ACC112 (cell line): ENCODE data around the gene ACKR2.

Source experiments
- H2AFZ ChIP-seq: fragments of 200-600 bp; sonication (generic); one replicate; pipeline ENCODE4 v1.6.0; 2017; ENCODE audit warnings: antibody characterized with exemption, low read length; ENCODE audit not compliant: unreplicated experiment
- H3K27ac ChIP-seq: fragments of 200-600 bp; sonication (generic); 2 replicates; pipeline ENCODE4 v1.5.1; 2014; ENCODE audit warnings: low read depth, mild to moderate bottlenecking, antibody characterized with exemption, low read length, moderate library complexity
- H3K27me3 ChIP-seq: fragments of 200-600 bp; sonication (generic); 2 replicates; pipeline ENCODE4 v1.6.1; 2014; ENCODE audit warnings: mild to moderate bottlenecking, antibody characterized with exemption, low read length, moderate library complexity, mixed read lengths; ENCODE audit not compliant: insufficient read depth
- H3K36me3 ChIP-seq: fragments of 200-600 bp; sonication (generic); 2 replicates; pipeline ENCODE4 v1.6.1; 2016; ENCODE audit warnings: mild to moderate bottlenecking, antibody characterized with exemption, low read length, moderate library complexity, mixed read lengths; ENCODE audit not compliant: insufficient read depth
- H3K4me1 ChIP-seq: fragments of 200-600 bp; sonication (generic); one replicate; pipeline ENCODE4 v1.6.1; 2016; ENCODE audit warnings: low read length, mixed read lengths; ENCODE audit not compliant: insufficient read depth, unreplicated experiment, control insufficient read depth
- H3K4me3 ChIP-seq: fragments of 200-600 bp; sonication (generic); 2 replicates; pipeline ENCODE4 v1.5.1; 2014; ENCODE audit warnings: mild to moderate bottlenecking, low read depth, low read length
- H3K79me2 ChIP-seq: fragments of 200-600 bp; sonication (generic); one replicate; pipeline ENCODE4 v1.6.0; 2016; ENCODE audit warnings: low read length; ENCODE audit not compliant: control insufficient read depth, unreplicated experiment, insufficient read depth

ACKR2 gene

DNA sequence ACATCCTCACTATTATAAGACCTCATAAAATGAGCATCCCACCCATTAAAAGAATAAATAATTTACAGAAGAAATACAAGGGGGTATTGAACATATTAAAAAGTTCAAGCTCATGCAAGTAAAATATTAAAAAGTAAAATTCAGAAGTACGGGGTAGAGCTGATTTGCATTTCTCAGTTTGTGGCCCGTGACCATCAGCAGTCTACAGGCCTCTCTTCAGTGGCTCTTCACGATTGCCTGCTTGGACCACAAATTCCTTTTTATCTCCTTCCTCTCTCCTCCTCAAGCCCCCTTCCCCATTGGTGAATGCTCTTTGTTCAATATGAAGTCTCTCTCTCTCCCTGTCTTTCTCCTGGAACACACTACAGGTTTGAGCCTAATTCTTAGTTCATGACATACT is 47.3 kb downstream of the ACKR2 start:
- Histone ChIP-seq H3K27me3 (peaks cover 36% of the 10 kb centered on the region), H3K36me3 (no peaks in the 10 kb centered on the region), H2AFZ (no peak overlapping the region), H3K4me3 (no peak overlapping the region), H3K27ac (no peak overlapping the region), H3K79me2 (no peaks in the 10 kb centered on the region), H3K4me1 (no peaks in the 10 kb centered on the region)

DNA sequence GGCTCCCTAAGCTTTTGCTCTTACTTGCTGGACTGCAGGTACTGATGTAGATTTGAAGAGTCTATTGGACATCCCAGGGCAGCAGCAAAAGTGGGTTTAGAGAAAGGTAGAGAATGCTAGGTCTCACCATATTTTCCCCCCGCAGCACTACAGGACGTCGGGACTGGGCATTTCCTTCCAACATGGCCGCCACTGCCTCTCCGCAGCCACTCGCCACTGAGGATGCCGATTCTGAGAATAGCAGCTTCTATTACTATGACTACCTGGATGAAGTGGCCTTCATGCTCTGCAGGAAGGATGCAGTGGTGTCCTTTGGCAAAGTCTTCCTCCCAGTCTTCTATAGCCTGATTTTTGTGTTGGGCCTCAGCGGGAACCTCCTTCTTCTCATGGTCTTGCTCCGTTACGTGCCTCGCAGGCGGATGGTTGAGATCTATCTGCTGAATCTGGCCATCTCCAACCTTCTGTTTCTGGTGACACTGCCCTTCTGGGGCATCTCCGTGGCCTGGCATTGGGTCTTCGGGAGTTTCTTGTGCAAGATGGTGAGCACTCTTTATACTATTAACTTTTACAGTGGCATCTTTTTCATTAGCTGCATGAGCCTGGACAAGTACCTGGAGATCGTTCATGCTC is 55.2 kb downstream of the ACKR2 start:
- Histone ChIP-seq H3K79me2 (no peaks in the 10 kb centered on the region), H3K27me3 (peaks cover 19% of the 10 kb centered on the region), H3K4me3 (no peak overlapping the region), H3K36me3 (no peaks in the 10 kb centered on the region), H3K27ac (no peak overlapping the region), H2AFZ (no peak overlapping the region), H3K4me1 (no peaks in the 10 kb centered on the region)

GRCh38 chr3:42865256-42865655 is 56.0 kb downstream of the ACKR2 start:
- H3K27ac ChIP-seq, result no peak overlapping the region
- peaks cover 22% of the 10 kb centered on the region for H3K27me3 ChIP-seq
- no peaks in the 10 kb centered on the region for H3K36me3 ChIP-seq
- H3K4me3 ChIP-seq, result no peak overlapping the region
- H2AFZ ChIP-seq, result no peak overlapping the region
- H3K4me1 ChIP-seq, result no peaks in the 10 kb centered on the region
- no peaks in the 10 kb centered on the region for H3K79me2 ChIP-seq

DNA sequence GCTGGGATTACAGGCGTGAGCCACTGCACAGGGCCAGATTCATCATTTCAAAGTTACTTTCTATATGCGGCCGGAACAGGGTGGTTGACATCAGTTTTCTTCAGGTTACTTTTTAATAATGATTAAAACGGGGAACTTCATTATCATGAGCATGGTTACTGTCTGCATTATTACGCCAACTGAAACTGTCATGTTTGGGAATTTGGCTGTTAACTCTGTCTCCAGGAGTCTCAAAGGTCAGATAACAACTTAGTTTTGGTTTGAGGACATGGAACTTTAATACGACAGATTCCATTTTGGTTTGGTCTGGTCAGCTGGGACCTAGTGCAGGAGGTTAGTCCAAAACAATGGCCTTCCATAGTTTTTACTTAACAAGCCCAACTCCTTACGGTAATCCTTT is 57.9 kb downstream of the ACKR2 start:
- peaks cover 24% of the 10 kb centered on the region for H3K27me3 ChIP-seq
- no peak overlapping the region for H2AFZ ChIP-seq
- no peak overlapping the region for H3K4me3 ChIP-seq
- H3K79me2 ChIP-seq, result no peaks in the 10 kb centered on the region
- H3K27ac ChIP-seq, result no peak overlapping the region
- no peaks in the 10 kb centered on the region for H3K4me1 ChIP-seq
- H3K36me3 ChIP-seq, result no peaks in the 10 kb centered on the region

DNA sequence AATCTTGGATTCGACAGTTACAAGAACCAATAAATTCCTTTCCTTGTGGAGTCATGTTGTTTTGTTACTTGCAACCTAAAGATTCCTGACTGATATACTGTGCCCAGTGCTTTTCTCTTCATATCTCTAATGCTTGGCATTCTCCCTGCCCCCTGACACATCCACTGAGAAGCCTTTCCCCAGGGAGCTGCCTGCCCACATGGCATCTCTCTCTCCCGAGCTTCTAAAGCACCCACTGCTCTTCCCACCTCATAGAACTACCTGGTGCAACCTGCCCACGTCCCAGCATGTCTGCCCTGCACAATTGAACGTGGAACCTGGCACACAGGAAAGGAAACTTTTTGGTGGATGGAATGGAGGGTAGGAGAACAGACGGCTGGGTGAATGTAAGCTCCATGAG is 59.6 kb downstream of the ACKR2 start:
- no peak overlapping the region for H3K27ac ChIP-seq
- H3K27me3 ChIP-seq, result peaks cover 33% of the 10 kb centered on the region
- H2AFZ ChIP-seq, result no peak overlapping the region
- H3K4me1 ChIP-seq, result no peaks in the 10 kb centered on the region
- H3K4me3 ChIP-seq, result no peak overlapping the region
- no peaks in the 10 kb centered on the region for H3K36me3 ChIP-seq
- H3K79me2 ChIP-seq, result no peaks in the 10 kb centered on the region

DNA sequence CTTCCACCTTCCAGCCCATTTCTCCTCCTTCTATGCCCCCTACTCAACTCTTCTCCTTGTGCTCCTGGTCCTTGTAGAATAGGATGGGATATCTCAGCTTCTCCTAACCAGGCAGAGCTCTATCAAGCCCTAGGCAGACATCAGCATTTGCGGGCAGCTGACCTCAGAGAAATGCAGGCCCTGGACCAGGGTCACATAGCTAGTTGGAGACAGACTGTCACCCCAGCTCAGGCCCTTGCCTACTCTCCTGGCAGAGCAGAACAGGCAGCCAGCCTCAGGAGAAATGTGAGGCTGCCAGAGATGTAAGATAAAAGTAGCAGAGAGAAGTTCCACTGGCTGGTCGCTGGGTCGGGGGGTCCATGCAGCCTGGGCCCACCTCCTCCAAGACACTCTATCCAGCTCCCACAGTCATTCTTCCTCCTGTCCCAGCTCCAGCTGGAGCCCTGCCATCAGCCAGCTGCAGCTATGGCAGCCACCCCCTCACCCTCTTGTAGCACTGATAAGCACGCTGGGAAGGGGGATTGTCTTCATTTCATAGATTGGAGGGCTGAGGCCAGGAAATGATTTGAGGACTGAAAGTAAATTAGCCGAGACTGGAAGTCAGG is 62.4 kb downstream of the ACKR2 start:
- H3K36me3 ChIP-seq, result no peaks in the 10 kb centered on the region
- no peak overlapping the region for H3K4me3 ChIP-seq
- H3K27me3 ChIP-seq, result peaks cover 40% of the 10 kb centered on the region
- H3K79me2 ChIP-seq, result no peaks in the 10 kb centered on the region
- no peak overlapping the region for H3K27ac ChIP-seq
- H3K4me1 ChIP-seq, result no peaks in the 10 kb centered on the region
- H2AFZ ChIP-seq, result no peak overlapping the region

DNA sequence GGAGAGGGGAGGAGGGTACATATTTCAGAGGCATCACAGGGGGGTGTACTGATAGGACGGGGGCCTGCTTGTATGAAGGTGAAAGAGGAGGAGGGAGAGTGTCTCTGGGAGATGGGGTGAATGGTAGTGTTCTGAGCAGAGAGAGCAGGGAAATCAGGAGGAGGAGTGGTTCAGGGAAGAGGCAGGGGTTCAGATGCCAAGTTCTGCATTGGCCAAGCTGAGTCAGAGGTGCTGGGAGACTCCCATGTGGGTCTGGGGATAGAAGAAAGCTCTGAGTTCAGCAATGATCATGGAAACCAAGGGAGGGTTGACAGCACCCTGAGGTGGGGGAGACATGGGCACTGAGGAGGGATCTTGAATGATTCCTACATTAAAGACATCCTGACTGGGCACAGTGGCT is 63.5 kb downstream of the ACKR2 start:
- H3K4me1 ChIP-seq, result no peaks in the 10 kb centered on the region
- H2AFZ ChIP-seq, result no peak overlapping the region
- peaks cover 40% of the 10 kb centered on the region for H3K27me3 ChIP-seq
- no peaks in the 10 kb centered on the region for H3K36me3 ChIP-seq
- H3K27ac ChIP-seq, result no peak overlapping the region
- H3K79me2 ChIP-seq, result no peaks in the 10 kb centered on the region
- H3K4me3 ChIP-seq, result no peak overlapping the region

- H3K4me1 ChIP-seq, result no peaks in the 10 kb centered on the region
- no peak overlapping the region for H3K27ac ChIP-seq
- H3K4me3 ChIP-seq, result no peak overlapping the region
- peaks cover 40% of the 10 kb centered on the region for H3K27me3 ChIP-seq
- no peaks in the 10 kb centered on the region for H3K36me3 ChIP-seq
- no peaks in the 10 kb centered on the region for H3K79me2 ChIP-seq
- H2AFZ ChIP-seq, result no peak overlapping the region
These were observed 64.2 kb downstream of the ACKR2 start for GRCh38 chr3:42873221-42873982.

- H2AFZ ChIP-seq, result no peak overlapping the region
- peaks cover 36% of the 10 kb centered on the region; the same call in 1 of the 2 replicates for H3K27me3 ChIP-seq
- H3K4me1 ChIP-seq, result no peaks in the 10 kb centered on the region
- no peaks in the 10 kb centered on the region for H3K36me3 ChIP-seq
- no peak overlapping the region for H3K4me3 ChIP-seq
- H3K79me2 ChIP-seq, result no peaks in the 10 kb centered on the region
- no peak overlapping the region for H3K27ac ChIP-seq
These were observed 65.5 kb downstream of the ACKR2 start for GRCh38 chr3:42874749-42875148.

DNA sequence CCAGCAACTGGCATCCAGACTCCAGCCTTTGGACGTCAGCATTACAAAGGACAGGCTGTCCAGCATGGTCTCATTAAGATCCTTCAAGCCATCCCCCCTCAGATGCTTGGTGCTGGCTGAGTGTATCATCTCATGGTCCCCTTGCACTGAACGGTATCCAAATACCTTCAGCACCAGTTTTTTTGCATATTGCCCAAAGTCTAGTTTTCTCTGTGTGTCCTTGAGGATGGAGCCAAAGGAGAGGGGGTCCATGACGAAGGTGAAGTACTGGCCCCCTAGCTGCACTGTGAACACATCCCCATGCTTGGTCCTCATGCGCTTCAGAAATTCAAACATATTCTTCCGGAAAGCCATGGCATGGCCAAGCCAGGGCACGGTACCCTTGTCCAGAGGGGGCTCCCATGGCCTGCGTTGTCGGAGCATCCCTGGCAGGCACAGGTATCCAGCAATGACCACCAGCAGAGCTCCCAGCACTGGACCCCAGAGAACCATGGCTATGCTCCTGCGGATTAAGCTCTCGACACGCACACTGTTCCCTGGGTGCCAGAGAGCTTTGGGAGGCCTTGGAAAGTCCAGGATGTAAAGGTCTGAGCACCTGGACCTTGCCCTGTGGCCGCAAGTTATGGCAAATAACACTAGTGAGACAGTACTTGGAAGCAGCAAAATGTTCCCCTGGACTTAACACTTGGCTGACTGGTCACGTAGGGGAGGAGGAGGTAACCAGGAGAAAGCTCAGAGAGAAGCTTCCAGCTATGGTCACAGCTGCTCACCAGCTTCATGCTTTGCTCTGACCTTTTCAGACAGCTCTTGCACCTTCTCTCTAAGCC is 66.3 kb downstream of the ACKR2 start, which contains the start of gene CYP8B1:
Gene CYP8B1 (minus strand): TSS at position 555 of the 827 bp plus-strand sequence. CDS start 63 bp downstream, at position 492.
- Histone ChIP-seq H3K27ac (no peak within 1 kb of the TSS), H3K4me3 (no peak within 1 kb of the TSS), H3K4me1 (no peaks in the 10 kb centered on the region)

More for the DNA sequence above, 66.3 kb downstream of the ACKR2 start, which contains the start of gene CYP8B1:
- Histone ChIP-seq H3K27me3 (peaks cover 36% of the 10 kb centered on the region; the same call in 1 of the 2 replicates), H3K36me3 (no peaks in the 10 kb centered on the region), H2AFZ (no peak within 1 kb of the TSS), H3K79me2 (no peaks in the 10 kb centered on the region)
